GM12878 (cell line): ENCODE data around the gene CNTLN.

ENCODE experiments used
- EP300 ChIP-seq, 2 experiments: fragments of 150-350 bp in 1 of 2; IDR thresholded peaks; 2 replicates each; pipeline ENCODE4 v1.6.1; 2011 to 2012; ENCODE audit warnings: low read depth in 2 of 2, low read length in 2 of 2, borderline replicate concordance in 1 of 2, improper control_type of control experiment in 1 of 2, inconsistent platforms in 1 of 2; ENCODE audit not compliant: control insufficient read depth in 1 of 2
- FOXK2 ChIP-seq: fragments of 450-650 bp; IDR thresholded peaks from 2 replicates; pipeline ENCODE4 v1.6.1; 2017; ENCODE audit warnings: mild to moderate bottlenecking, moderate library complexity
- HCFC1 ChIP-seq: fragments of 150-350 bp; IDR thresholded peaks from 2 replicates; pipeline ENCODE4 v1.6.1; 2014; ENCODE audit warnings: low read length
- PAX5 ChIP-seq: IDR thresholded peaks from 2 replicates; pipeline ENCODE4 v1.6.1; 2011; ENCODE audit warnings: low read depth, low read length, borderline replicate concordance
- TBL1XR1 ChIP-seq: IDR thresholded peaks from 2 replicates; pipeline ENCODE4 v1.6.1; 2012; ENCODE audit warnings: low read depth, low read length, improper control_type of control experiment
- ZNF207 ChIP-seq: fragments of 450-650 bp; IDR thresholded peaks from 2 replicates; pipeline ENCODE4 v1.6.1; 2014; ENCODE audit warnings: antibody characterized with exemption, mild to moderate bottlenecking, borderline replicate concordance

DNA sequence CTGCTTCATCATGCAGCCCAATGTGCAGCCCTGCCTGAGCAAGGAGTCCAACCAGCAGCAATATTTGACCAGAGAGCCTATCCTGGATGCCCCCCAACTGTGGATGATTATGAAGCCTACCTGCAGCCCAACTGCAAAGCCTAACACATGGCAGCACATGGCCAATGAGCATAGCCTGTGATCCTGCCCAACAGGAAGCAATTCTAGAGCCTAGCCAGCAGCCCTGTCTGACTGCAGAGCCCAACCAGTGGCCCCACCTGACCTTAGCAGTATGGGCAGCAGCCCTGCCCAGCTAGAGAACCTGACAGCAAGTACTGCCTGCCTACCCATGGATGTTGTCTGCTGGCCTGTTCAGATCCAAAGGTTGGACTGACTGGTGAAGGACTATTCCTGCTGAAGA, 346.7 kb downstream of the CNTLN start:
- no peak for TF ChIP-seq TBL1XR1
- TF ChIP-seq ZNF207 = no peak
- no peak for TF ChIP-seq EP300 (IDR thresholded peaks at IDR 0.05; ENCODE audit: borderline replicate concordance in 1 of 2, control insufficient read depth in 1 of 2, low read depth in 2 of 2, low read length in 2 of 2)
- no peak for TF ChIP-seq FOXK2
- TF ChIP-seq PAX5 = no peak
- no peak for TF ChIP-seq HCFC1
